PC-9 (cell line): ENCODE data around the gene PXDN. TPM values are rescaled to one million over a fixed set of nuclear protein-coding genes. Genes with fewer than 3 reads are reported as not detected.

Experiments used
- BruUV-seq: library from RNA; stranded (reverse); fragments of 400-500 nt; replicated peaks from 2 replicates; lab custom pipeline; 2021; lab: Mats Ljungman, UMichigan
- CTCF ChIA-PET: fragments of 300-600 bp; sonication (Branson Sonifier 250); formaldehyde crosslinking; loops from one replicate; lab custom pipeline; 2022; ENCODE audit warnings: antibody characterized with exemption; lab: Charles Lee
- POLR2A ChIA-PET: fragments of 300-600 bp; sonication (Branson Sonifier 250); formaldehyde crosslinking; loops from one replicate; lab custom pipeline; 2022; ENCODE audit warnings: antibody characterized with exemption; ENCODE audit not compliant: unreplicated experiment; lab: Charles Lee
- DNase-seq, 2 experiments: peaks; one replicate each; pipeline versions ENCODE4 v3.0.0 to v3.0.0-alpha.2; 2015 to 2022; ENCODE audit warnings: mixed read lengths in 1 of 2
- H2AFZ ChIP-seq: fragments of 200-600 bp; sonication (generic); 2 replicates; pipeline ENCODE4 v1.8.1; 2017; ENCODE audit warnings: antibody characterized with exemption
- H3F3A ChIP-seq: fragments of 200-600 bp; sonication (generic); 2 replicates; pipeline ENCODE4 v1.8.1; 2017; ENCODE audit warnings: antibody characterized with exemption, mild to moderate bottlenecking, low read depth; ENCODE audit not compliant: insufficient read depth
- H3K27ac ChIP-seq: fragments of 200-600 bp; sonication (generic); 2 replicates; pipeline ENCODE4 v1.6.1; 2016; ENCODE audit warnings: mixed run types
- H3K27me3 ChIP-seq: fragments of 200-600 bp; sonication (generic); 2 replicates; pipeline ENCODE4 v1.6.1; 2016; ENCODE audit warnings: low read depth, mixed run types; ENCODE audit not compliant: insufficient read depth
- H3K36me3 ChIP-seq: fragments of 200-600 bp; sonication (generic); 2 replicates; pipeline ENCODE4 v1.6.1; 2016; ENCODE audit warnings: low read depth, mixed run types
- H3K4me1 ChIP-seq: fragments of 200-600 bp; sonication (generic); replicated peaks from 2 replicates; pipeline ENCODE4 v1.6.1; 2016; ENCODE audit warnings: mixed run types; ENCODE audit not compliant: insufficient read depth
- H3K4me2 ChIP-seq: fragments of 200-600 bp; sonication (generic); 2 replicates; pipeline ENCODE4 v1.6.1; 2017; ENCODE audit warnings: mixed run types
- H3K4me3 ChIP-seq: fragments of 200-600 bp; sonication (generic); 2 replicates; pipeline ENCODE4 v1.6.1; 2016; ENCODE audit warnings: mixed run types
- H3K79me2 ChIP-seq: fragments of 200-600 bp; sonication (generic); 2 replicates; pipeline ENCODE4 v1.6.1; 2017; ENCODE audit warnings: low read depth, mixed run types
- H3K9me2 ChIP-seq: fragments of 200-600 bp; sonication (generic); 2 replicates; pipeline ENCODE4 v1.8.1; 2017; ENCODE audit warnings: mild to moderate bottlenecking; ENCODE audit not compliant: insufficient read depth
- H3K9me3 ChIP-seq: fragments of 200-600 bp; sonication (generic); 2 replicates; pipeline ENCODE4 v1.8.1; 2016; ENCODE audit warnings: low read depth; ENCODE audit not compliant: insufficient read depth
- H4K20me1 ChIP-seq: fragments of 200-600 bp; sonication (generic); 2 replicates; pipeline ENCODE4 v1.8.1; 2017; ENCODE audit not compliant: insufficient read depth
- EZH2 ChIP-seq: fragments of 200-600 bp; sonication (generic); IDR thresholded peaks from 2 replicates; pipeline ENCODE4 v1.8.0; 2017; ENCODE audit warnings: antibody characterized with exemption, low read depth
- intact Hi-C: fragments of 100-400 bp; cut with micrococcal nuclease; formaldehyde crosslinking; loops from one replicate; pipeline ENCODE4 v1.10.0; 2022; ENCODE audit not compliant: unreplicated experiment
- total RNA-seq: library from RNA; stranded (reverse); gene quantifications from 2 replicates; pipeline ENCODE4 v1.2.3, GENCODE V29; 2021
- TF ChIP-seq, protein P1 (sequence below): fragments of 200-600 bp; sonication (generic); conservative IDR thresholded peaks from 2 replicates; pipeline ENCODE4 v1.6.1; 2017; ENCODE audit warnings: mixed run types, antibody characterized with exemption, mild to moderate bottlenecking, moderate library complexity

Gene PXDN
- total RNA-seq, 1 experiment from 2014 or later = 91.1 TPM

DNA sequence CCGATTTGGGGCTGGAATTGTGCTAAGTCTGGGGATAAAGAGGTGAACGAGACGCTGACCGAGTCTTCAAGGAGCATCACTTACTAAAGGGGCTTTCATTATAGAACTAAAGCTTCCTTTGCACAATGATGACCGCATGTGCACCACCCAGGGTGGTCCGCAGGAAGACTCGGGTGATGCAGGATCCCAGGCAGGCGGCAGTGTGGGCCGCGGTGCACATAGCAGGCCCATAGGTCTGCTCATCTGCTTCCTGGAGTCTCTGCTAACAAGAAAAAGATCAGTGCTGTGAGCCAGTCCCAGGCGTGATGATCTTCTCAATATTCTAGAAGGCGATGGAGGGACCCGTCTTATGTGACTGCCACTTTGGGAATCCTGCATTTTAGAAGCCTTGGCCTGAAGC lies 122.8 kb downstream of the PXDN start:
- CTCF ChIA-PET = no interaction called here
- Histone ChIP-seq H2AFZ (no peak overlapping the region), H3K27me3 (peaks cover 7% of the 10 kb centered on the region; the same call in 1 of the 2 replicates), H3K36me3 (no peaks in the 10 kb centered on the region), H4K20me1 (no peaks in the 10 kb centered on the region), H3K4me3 (no peak overlapping the region), H3K9me3 (no peaks in the 10 kb centered on the region), H3K4me2 (no peak overlapping the region), H3K9me2 (no peaks in the 10 kb centered on the region), H3K79me2 (no peaks in the 10 kb centered on the region), H3K4me1 (peaks cover 47% of the 10 kb centered on the region), H3F3A (peaks cover 22% of the 10 kb centered on the region), H3K27ac (no peak overlapping the region)
- POLR2A ChIA-PET = no interaction called here
- no TSS peak for BruUV-seq
- intact Hi-C loops = no loop called here
- TF ChIP-seq, protein P1, sequence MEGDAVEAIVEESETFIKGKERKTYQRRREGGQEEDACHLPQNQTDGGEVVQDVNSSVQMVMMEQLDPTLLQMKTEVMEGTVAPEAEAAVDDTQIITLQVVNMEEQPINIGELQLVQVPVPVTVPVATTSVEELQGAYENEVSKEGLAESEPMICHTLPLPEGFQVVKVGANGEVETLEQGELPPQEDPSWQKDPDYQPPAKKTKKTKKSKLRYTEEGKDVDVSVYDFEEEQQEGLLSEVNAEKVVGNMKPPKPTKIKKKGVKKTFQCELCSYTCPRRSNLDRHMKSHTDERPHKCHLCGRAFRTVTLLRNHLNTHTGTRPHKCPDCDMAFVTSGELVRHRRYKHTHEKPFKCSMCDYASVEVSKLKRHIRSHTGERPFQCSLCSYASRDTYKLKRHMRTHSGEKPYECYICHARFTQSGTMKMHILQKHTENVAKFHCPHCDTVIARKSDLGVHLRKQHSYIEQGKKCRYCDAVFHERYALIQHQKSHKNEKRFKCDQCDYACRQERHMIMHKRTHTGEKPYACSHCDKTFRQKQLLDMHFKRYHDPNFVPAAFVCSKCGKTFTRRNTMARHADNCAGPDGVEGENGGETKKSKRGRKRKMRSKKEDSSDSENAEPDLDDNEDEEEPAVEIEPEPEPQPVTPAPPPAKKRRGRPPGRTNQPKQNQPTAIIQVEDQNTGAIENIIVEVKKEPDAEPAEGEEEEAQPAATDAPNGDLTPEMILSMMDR = no peak
- TF ChIP-seq EZH2 = no peak
- no peak for DNase-seq

DNA sequence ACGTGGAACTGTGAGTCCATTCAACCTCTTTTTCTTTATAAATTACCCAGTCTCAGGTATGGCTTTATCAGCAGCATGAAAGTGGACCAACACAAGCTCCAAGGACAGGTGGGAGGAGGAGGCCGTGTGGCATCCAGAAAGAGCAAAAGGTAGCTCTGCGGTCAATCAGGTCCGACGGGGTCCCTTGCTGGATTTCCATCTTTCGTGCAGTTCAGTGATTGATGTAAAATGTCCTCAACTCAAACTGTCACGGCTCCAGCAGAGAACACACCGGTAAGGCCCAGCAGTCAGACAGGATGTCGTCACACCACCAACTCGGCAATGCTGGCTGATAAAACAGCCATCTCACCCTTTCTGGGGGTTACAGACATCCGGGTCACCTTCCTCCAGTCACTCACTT lies 123.3 kb downstream of the PXDN start:
- CTCF ChIA-PET = no interaction called here
- POLR2A ChIA-PET = no interaction called here
- Histone ChIP-seq H3K9me2 (no peaks in the 10 kb centered on the region), H3K4me1 (peaks cover 42% of the 10 kb centered on the region), H3K36me3 (no peaks in the 10 kb centered on the region), H3K27ac (no peak overlapping the region), H3K4me2 (no peak overlapping the region), H3F3A (peaks cover 17% of the 10 kb centered on the region), H3K4me3 (no peak overlapping the region), H4K20me1 (no peaks in the 10 kb centered on the region), H2AFZ (no peak overlapping the region), H3K27me3 (peaks cover 7% of the 10 kb centered on the region; the same call in 1 of the 2 replicates), H3K79me2 (no peaks in the 10 kb centered on the region), H3K9me3 (no peaks in the 10 kb centered on the region)
- no peak for TF ChIP-seq EZH2
- TF ChIP-seq, protein P1 = no peak
- DNase-seq = no peak
- intact Hi-C loops = no loop called here
- BruUV-seq = no TSS peak

DNA sequence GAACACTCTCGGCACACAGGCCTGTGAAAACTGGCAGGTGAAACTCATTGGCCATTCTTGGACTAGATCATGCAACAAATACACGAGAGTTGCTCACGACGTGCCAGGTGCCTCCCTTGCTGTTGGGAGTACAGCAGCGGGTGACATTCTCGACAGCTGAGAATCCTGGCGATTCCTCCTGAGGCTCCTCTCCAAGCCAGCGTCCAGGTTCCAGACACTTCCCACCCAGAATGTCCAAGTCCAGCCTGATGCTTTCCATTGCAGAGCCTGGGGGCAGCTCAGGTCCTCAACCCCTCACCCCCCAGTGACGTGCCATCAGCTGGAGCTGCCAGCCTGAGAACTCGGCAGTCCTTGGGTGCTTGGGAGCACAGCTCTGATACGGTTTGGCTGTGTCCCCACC lies 124.2 kb downstream of the PXDN start:
- no TSS peak for BruUV-seq
- Histone ChIP-seq H4K20me1 (no peaks in the 10 kb centered on the region), H3F3A (peaks cover 11% of the 10 kb centered on the region), H3K27me3 (peaks cover 7% of the 10 kb centered on the region; the same call in 1 of the 2 replicates), H2AFZ (no peak overlapping the region), H3K27ac (no peak overlapping the region), H3K9me3 (no peaks in the 10 kb centered on the region), H3K9me2 (no peaks in the 10 kb centered on the region), H3K4me1 (peaks cover 36% of the 10 kb centered on the region), H3K4me2 (no peak overlapping the region), H3K79me2 (no peaks in the 10 kb centered on the region), H3K4me3 (no peak overlapping the region), H3K36me3 (no peaks in the 10 kb centered on the region)
- no peak for DNase-seq
- TF ChIP-seq EZH2 = no peak
- TF ChIP-seq, protein P1 = no peak
- ChIA-PET POLR2A (no interaction called here), CTCF (no interaction called here)
- intact Hi-C loops = no loop called here
